OCI-LY7 (cell line): ENCODE measurements around the gene BMP8B.
"Not testable (repeated sequence)": the region's sequence is repeated elsewhere in the genome, so short reads cannot be mapped to it uniquely, and the experiment has no call there.

ENCODE experiments used
- EZH2phosphoT487 ChIP-seq: fragments of 200-600 bp; sonication (generic); IDR thresholded peaks from 2 replicates; pipeline ENCODE4 v1.6.1; 2018; ENCODE audit warnings: low read depth, borderline replicate concordance, mild to moderate bottlenecking, mixed run types, antibody characterized with exemption, low read length, moderate library complexity, mixed read lengths
- TF ChIP-seq, protein P1 (sequence below): fragments of 200-600 bp; sonication (generic); conservative IDR thresholded peaks from 2 replicates; pipeline ENCODE4 v1.5.1; 2014; ENCODE audit warnings: mild to moderate bottlenecking, antibody characterized with exemption, low read length, moderate library complexity, mixed read lengths

DNA sequence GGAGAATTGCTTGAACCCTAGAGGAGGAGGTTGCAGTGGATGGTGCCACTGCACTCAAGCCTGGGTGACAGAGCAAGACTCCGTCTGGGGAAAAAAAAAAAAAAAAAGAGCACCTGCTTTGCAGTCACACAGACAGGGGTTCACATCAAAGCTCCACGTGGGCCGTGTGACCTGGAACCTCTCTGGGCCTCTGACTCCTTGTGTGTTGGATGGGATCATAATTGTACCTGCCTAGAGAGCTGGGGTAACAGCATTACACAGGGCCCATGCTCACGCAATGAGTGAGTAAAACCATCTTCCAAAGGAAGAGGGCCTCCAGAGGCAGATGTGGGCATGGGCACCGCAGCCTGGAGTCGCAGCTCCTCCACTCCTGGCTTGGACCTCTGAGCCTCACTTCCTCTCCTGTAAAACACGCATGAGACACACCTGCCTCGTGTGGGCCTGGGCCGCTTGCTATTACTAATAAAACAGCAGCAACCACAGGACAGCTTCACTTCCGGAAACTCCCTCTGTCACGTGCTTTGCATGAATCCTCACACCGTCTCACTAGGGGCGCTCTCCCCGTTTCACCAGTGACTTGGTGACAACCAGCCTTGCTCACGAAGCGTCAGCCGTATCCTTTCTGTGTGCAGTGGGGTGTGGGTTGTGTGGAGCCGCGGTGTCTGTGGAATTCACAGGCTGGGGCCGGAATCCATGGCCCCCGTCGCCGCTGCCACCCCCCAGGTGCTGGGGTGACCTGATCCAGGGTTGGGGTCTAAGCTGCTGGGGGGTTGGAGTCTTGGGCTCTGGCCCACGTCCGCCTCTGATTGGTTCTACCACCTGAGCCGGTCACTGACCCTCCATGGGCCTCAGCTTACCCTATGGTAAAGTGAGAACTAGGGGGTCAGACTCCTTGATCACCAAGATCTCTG is 10.4 kb upstream of the BMP8B start:
- TF ChIP-seq, protein P1, sequence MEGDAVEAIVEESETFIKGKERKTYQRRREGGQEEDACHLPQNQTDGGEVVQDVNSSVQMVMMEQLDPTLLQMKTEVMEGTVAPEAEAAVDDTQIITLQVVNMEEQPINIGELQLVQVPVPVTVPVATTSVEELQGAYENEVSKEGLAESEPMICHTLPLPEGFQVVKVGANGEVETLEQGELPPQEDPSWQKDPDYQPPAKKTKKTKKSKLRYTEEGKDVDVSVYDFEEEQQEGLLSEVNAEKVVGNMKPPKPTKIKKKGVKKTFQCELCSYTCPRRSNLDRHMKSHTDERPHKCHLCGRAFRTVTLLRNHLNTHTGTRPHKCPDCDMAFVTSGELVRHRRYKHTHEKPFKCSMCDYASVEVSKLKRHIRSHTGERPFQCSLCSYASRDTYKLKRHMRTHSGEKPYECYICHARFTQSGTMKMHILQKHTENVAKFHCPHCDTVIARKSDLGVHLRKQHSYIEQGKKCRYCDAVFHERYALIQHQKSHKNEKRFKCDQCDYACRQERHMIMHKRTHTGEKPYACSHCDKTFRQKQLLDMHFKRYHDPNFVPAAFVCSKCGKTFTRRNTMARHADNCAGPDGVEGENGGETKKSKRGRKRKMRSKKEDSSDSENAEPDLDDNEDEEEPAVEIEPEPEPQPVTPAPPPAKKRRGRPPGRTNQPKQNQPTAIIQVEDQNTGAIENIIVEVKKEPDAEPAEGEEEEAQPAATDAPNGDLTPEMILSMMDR = peak; percentile 90
- not testable (repeated sequence) for TF ChIP-seq EZH2phosphoT487
